VCaP (cell line): ENCODE data around the gene HSD17B1.

Experiments
- H3K27ac ChIP-seq: fragments of 450-650 bp; 2 replicates; pipeline ENCODE4 v1.5.1; 2017
- TF ChIP-seq, protein P1 (sequence below): fragments of 450-650 bp; conservative IDR thresholded peaks from 2 replicates; pipeline ENCODE4 v1.5.1; 2017; ENCODE audit warnings: mild to moderate bottlenecking, moderate library complexity

The HSD17B1 gene

DNA sequence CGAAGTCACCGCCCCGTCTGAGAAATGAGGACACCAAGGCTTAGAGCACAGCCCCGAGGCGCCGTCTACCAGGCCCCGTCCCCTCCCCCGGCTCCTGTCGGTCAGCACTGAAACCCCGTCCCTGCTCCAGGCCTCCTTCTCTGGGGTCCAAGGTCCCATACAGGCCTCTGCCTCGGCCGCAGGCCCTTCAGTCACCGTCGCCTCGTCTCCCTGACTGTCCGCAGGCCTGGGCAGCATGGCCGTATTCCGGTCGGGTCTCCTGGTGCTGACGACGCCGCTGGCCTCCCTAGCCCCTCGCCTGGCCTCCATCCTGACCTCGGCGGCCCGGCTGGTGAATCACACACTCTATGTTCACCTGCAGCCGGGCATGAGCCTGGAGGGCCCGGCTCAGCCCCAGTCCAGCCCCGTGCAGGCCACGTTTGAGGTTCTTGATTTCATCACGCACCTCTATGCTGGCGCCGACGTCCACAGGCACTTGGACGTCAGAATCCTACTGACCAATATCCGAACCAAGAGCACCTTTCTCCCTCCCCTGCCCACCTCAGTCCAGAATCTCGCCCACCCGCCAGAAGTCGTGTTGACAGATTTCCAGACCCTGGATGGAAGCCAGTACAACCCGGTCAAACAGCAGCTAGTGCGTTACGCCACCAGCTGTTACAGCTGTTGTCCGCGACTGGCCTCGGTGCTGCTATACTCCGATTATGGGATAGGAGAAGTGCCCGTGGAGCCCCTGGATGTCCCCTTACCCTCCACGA lies 9.8 kb downstream of the HSD17B1 start:
- H3K27ac ChIP-seq, result peak overlapping the region; percentile 79
- TF ChIP-seq, protein P1, sequence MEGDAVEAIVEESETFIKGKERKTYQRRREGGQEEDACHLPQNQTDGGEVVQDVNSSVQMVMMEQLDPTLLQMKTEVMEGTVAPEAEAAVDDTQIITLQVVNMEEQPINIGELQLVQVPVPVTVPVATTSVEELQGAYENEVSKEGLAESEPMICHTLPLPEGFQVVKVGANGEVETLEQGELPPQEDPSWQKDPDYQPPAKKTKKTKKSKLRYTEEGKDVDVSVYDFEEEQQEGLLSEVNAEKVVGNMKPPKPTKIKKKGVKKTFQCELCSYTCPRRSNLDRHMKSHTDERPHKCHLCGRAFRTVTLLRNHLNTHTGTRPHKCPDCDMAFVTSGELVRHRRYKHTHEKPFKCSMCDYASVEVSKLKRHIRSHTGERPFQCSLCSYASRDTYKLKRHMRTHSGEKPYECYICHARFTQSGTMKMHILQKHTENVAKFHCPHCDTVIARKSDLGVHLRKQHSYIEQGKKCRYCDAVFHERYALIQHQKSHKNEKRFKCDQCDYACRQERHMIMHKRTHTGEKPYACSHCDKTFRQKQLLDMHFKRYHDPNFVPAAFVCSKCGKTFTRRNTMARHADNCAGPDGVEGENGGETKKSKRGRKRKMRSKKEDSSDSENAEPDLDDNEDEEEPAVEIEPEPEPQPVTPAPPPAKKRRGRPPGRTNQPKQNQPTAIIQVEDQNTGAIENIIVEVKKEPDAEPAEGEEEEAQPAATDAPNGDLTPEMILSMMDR, result no peak

GRCh38 chr17:42563143-42563509 lies 10.4 kb downstream of the HSD17B1 start:
- H3K27ac ChIP-seq, result peak overlapping the region; percentile 79
- TF ChIP-seq, protein P1, result no peak

GRCh38 chr17:42563543-42563942 lies 10.8 kb downstream of the HSD17B1 start:
- peak overlapping the region; percentile 79 for H3K27ac ChIP-seq
- TF ChIP-seq, protein P1, result no peak

DNA sequence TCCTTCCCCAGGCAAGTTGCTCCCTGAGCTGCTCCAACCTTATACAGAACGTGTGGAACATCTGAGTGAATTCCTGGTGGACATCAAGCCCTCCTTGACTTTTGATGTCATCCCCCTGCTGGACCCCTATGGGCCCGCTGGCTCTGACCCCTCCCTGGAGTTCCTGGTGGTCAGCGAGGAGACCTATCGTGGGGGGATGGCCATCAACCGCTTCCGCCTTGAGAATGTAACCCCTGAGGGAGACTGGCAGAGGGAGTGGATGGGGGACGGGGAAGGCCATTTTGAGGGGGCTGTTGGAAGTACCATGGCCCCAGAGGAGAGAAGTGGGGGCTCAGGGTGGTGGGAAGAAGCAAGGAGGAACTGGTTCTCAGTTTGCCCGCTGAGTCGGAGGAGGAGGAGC lies 11.2 kb downstream of the HSD17B1 start:
- H3K27ac ChIP-seq, result peak overlapping the region; percentile 79; the same call in 1 of the 2 replicates
- TF ChIP-seq, protein P1, result no peak

- TF ChIP-seq, protein P1, result no peak
- H3K27ac ChIP-seq, result peak overlapping the region; percentile 79; the same call in 1 of the 2 replicates
Observed at GRCh38 chr17:42564815-42565522, 12.2 kb downstream of the HSD17B1 start.

- peak overlapping the region; percentile 82 for H3K27ac ChIP-seq
- TF ChIP-seq, protein P1, result no peak
Observed at GRCh38 chr17:42565523-42566214, 12.9 kb downstream of the HSD17B1 start.
